Ishikawa (cell line): ENCODE measurements around the gene OR2M4.

Source experiments
- MAX ChIP-seq: IDR thresholded peaks from 2 replicates; pipeline ENCODE4 v1.6.1; 2012
- NFIC ChIP-seq: IDR thresholded peaks from 2 replicates; pipeline ENCODE4 v1.6.1; 2012
- RAD21 ChIP-seq: IDR thresholded peaks from 2 replicates; pipeline ENCODE4 v1.6.1; 2012; ENCODE audit warnings: low read depth
- REST ChIP-seq: IDR thresholded peaks from 2 replicates; pipeline ENCODE4 v1.6.1; 2012; ENCODE audit warnings: low read depth, mild to moderate bottlenecking
- TAF1 ChIP-seq: IDR thresholded peaks from 2 replicates; pipeline ENCODE4 v1.6.1; 2012; ENCODE audit warnings: low read depth, mild to moderate bottlenecking
- TCF12 ChIP-seq: IDR thresholded peaks from 2 replicates; pipeline ENCODE4 v1.6.1; 2012; ENCODE audit warnings: low read depth
- YY1 ChIP-seq: IDR thresholded peaks from 2 replicates; pipeline ENCODE4 v1.6.1; 2012; ENCODE audit warnings: low read depth
- ZBTB7A ChIP-seq: IDR thresholded peaks from 2 replicates; pipeline ENCODE4 v1.6.1; 2012; ENCODE audit warnings: low read depth

GRCh38 chr1:248239478-248239877, 8.3 kb downstream of the OR2M4 start:
- TF ChIP-seq MAX, result no peak
- TF ChIP-seq RAD21, result no peak
- TF ChIP-seq TAF1, result no peak
- no peak for TF ChIP-seq REST
- no peak for TF ChIP-seq ZBTB7A
- TF ChIP-seq NFIC, result no peak
- no peak for TF ChIP-seq YY1
- no peak for TF ChIP-seq TCF12
